GM19324 (cell line): Measurements from ENCODE around the gene DDR1.

Source experiments
- ATAC-seq: cut with Tn5 transposase; IDR thresholded peaks from one replicate; pipeline ENCODE4 v1.9.1; 2021; ENCODE audit warnings: mild to moderate bottlenecking, moderate library complexity; ENCODE audit not compliant: unreplicated experiment, low FRiP score

DDR1 gene

DNA sequence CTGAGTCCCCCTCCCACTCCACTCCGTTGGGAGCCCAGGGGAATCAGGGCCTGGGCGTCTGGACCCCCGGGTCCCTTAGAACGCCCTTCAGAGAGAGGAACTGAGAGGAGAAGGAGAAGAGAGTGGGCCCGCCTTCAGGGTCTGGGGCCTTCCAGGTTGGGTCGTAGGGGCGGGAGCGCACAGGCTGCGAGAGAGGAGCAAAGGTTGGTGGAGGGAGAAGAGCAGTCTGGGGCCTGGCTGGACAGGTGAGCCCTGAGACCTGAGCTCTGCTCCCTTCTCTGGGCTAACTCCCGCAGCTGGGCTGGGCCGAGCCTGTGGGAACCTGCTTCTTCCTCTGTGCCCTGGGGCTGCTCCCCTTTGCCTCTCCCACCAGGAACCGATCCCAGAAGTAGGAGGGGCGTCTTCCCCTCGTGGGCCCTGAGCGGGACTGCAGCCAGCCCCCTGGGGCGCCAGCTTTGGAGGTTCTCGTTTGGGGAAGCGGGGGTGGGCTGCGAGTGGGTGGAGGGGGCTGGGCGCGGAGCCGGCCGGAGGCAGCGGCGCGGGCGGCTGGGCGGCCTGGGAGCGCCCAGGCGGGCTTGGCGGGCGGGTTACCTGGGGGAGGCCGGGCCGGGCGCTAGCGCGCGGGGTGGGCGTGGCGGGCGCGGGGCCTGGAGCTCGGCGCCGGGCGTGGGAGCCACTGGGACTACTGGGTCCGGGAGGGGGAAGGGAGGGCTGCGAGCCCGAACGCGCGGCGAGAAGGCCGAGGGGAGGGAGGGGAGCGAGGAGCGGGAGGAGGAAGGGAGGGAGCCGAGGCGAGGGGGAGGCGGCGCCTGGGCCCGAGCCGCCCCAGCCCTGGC is at the start of gene DDR1:
Gene DDR1 (plus strand): TSS at position 835 of the 836 bp plus-strand sequence. CDS start 4,211 bp downstream, outside the sequence.
- ATAC-seq: no peak

GRCh38 chr6:30834646-30835045 is 49.7 kb upstream of the DDR1 start:
- ATAC-seq: no peak

DNA sequence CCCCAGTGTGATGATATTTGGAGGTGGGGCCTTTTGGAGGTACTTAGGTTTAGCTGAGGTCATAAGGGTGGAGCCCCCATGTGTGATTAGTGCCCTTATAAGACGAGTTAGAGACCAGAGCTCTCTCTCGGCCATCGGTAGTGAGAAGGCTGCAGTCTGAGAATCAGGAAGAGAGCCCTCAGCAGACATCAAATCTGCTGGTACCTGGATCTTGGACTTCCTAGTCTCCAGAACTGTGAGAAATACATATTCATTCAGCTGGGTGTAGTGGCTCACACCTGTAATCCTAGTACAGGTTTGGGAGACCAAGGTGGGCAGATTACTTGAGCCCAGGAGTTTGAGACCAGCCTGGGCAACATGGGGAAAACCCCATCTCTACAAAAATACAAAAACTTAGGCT is 48.7 kb upstream of the DDR1 start:
- ATAC-seq: no peak

DNA sequence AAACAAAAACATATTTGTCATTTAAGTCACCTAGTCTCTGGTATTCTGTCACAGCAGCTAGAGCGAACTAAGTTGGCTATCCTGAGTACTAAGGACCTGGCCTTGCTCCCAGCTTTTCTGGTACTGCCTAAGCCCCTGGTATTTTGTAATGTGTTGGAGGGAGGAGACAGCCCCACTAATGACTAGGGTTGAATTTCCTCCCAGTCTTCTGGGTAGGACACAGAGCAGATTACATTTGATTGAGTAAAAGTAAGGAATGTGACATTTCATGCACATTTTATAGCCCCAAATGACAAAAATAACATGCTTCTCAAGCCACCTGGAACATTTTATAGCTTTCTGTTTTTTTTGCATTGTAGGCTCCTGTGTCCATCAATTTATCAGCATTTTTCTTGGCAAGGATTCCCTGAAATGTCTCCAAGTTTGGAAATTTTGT is 47.9 kb upstream of the DDR1 start:
- ATAC-seq: no peak

GRCh38 chr6:30836957-30837356 is 47.4 kb upstream of the DDR1 start:
- ATAC-seq: no peak

DNA sequence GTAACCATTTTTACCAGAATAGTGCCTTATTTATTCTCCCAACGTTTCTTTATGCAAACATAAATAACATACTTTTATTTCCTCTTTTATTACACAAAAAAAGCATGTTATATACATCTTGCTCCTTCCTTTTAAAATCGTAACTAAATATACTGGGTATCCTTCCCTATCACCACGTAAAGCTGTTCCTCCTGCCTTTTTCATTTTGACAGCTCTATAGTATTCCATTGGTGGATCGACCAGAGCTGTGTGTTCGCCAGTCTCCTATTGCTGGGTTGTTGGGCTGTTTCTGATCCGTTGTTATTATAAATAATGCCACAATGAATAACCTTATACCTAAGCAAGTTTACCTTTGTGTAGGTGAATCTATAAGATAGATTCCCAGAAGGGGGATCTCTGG is 46.9 kb upstream of the DDR1 start:
- no peak for ATAC-seq

DNA sequence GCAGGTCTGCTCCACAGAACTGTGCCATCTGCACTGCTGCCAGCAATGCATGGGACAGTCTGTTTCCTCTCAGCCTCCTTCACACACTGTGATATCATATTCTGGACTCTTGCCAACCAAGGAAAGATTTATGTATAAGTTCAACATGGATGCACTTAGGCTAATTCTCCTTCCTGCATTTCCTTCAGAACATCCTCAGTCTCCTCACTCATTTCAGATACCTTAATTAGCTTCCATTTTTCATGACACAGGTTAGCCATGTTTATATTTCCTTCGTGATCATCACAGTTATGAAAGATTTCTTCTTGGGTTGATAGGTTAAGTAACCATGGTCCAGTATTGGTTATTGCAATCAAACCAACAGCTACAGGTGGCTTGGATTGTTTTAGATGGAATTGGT is 46.4 kb upstream of the DDR1 start:
- ATAC-seq: no peak

DNA sequence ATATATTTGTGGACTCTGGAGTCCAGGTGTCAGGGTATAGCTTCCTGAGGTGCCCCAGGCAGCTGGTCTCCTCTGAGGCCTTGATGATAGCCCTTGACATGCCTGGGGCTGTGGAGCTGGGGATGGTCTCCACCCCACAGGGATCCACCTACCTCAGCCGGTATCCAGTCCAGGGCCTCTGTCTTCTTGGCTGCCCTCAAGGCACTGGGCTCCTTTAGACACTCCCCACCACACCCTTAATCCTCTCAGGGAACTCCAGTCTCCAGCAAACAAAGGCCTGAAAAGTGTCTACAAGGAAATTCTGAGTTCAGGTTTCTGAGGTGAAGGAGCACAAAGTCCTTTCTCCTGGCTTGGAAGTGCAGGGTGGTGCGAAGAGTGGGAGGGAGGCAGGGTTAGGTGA is 44.6 kb upstream of the DDR1 start:
- no peak for ATAC-seq

GRCh38 chr6:30840084-30840934 is 44.0 kb upstream of the DDR1 start:
- ATAC-seq: no peak

- ATAC-seq: no peak
Measured at GRCh38 chr6:30840935-30841643, 43.2 kb upstream of the DDR1 start.

DNA sequence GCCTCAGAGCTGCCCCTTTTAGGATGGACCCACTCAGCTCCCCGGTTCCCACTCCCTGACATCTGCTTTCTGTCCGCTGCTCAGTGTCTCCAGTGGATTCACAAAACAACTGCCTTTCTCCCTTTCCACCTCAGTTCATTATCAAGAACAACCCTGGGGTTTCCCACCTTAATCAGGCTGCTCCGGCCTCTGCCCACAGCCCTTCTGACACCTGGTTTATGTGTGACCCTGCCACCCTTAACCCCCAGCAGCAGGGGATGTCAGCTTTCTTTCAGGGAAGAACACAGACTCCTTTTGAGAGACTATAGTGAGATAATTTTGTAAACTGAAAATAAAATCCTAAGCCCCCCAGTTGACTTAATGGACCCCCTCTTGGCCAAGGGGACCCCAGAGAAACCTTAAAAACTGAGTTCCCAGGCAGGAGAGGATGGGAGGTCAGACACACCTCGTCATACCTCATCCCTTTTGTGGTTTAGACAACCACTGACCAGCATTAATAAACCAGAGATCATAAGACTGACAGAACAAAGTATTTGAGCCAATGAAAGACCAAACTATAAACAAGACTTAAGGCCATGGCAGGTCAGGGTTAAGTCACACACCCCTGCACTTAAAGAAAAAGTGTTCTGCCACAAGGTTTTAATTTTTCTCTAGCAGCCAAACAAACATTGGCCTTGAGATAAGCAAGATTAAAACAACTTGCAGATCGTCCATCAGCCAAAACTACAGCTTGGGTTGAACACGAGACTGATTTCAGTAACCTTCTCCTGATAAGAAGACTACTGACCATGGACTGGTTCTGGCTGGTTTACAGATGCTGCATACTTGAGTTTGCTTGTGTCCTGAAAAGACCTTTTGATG is 42.4 kb upstream of the DDR1 start:
- ATAC-seq: no peak

DNA sequence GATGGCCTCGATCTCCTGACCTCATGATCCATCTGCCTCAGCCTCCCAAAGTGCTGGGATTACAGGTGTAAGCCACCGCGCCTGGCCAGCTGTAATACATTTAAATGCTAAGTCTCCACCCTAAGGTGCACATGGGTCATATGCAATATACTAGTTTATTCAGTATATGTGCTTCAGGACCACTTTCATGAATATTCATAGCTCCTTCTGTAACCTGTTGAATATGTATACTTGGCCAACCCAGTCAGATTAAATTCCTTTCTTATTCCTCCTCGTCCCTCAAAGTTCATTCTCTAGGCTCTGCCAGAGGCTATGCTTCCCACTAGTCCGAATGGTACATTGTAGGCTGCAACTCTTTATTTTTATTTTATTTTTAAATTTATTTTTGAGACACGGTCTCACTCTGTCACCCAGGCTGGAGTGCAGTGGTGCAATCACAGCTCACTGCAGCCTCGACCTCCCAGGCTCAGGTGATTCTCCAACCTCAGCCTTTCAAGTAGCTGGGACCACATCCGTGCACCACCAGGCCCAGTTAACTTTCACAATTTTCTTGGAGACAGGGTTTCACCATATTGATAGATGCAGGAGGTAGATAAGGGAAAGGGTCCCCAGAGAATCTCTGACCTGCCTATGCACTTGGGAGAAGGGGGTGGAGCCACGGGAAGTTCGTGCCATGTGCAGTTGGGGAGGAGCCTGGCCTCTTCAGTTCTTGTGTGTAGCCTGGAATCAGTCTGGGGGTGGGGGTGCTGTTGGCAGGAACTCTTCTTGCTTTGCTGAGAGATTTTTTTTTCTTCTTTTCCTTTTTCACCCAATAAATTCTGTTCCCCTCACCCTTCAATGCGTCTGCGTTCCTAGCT is 41.3 kb upstream of the DDR1 start:
- ATAC-seq: no peak

GRCh38 chr6:30843611-30843998 is 40.7 kb upstream of the DDR1 start:
- ATAC-seq: no peak

DNA sequence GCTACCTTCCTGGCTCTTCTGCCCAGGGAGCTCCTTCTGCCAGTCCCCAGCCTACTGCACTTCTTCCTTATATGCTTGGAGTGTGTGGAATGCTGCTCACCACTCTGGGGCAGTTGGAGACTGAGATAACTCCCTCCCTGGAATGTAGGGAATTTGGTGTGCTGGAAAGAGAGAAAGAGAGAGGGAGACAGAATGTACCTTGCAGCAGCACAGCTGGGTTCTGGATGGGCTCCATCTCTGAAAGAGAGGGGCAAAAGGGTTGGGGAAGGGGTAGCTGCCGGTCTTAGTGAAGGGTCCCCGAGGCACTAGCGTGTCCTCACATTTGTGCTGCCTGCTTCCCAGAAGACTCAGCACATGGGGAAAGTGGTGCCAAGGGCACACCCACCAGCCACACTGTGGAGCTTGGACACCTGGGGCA is 40.2 kb upstream of the DDR1 start:
- no peak for ATAC-seq

DNA sequence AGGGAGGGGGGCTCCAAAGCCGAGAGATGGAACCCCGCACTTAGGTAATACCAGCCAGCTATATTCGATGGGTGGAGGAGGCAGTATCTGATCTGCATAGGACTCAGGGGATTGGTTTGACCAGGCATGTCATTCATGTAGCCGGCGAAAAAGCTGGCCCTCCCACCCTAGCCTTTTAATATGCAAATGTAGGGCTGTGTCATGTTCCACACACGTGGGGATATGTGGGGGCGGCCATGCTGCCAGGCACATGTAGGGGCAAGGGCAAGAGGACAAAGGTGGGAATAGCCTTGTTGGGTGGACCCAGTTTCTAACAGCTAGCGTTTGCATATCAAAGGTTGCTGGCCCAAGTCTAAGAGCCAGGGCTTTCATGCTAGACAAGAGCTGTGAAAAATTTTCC is 39.1 kb upstream of the DDR1 start:
- ATAC-seq: no peak

GRCh38 chr6:30847421-30847970 is 36.8 kb upstream of the DDR1 start:
- no peak for ATAC-seq

GRCh38 chr6:30847971-30848436 is 36.3 kb upstream of the DDR1 start:
- ATAC-seq: no peak

- ATAC-seq: no peak
Measured at GRCh38 chr6:30849903-30850651, 34.2 kb upstream of the DDR1 start.
